ENCODE data around the gene IKZF2. TPM values are rescaled to one million over a fixed set of nuclear protein-coding genes. Genes with fewer than 3 reads are reported as not detected.
A peak's percentile ranks its signal among the peaks of the same experiment; 100 is the strongest.

The IKZF2 gene
- total and polyA plus RNA-seq, 3 donors from 2014 or later, result 3.0 to 11.4 (median 9.1) TPM

GRCh38 chr2:213010106-213010779 is 141.2 kb downstream of the IKZF2 start:
- no peak overlapping the region for H3K27ac ChIP-seq
- 93 to 97% methylated on average over 1 of the region's 1 CpG for WGBS, 2 donors
- H3K4me3 ChIP-seq, result no peak overlapping the region
- no peaks in the 10 kb centered on the region for H3K9me3 ChIP-seq
- no peaks in the 10 kb centered on the region for H3K36me3 ChIP-seq (ENCODE audit: low read depth, missing control alignments)
- no peak for DNase-seq
- intact Hi-C loops (cut with DNase I; ENCODE audit: low total_unique reads), result no loop called here
- H3K27me3 ChIP-seq, result no peaks in the 10 kb centered on the region
- TF ChIP-seq CTCF (IDR thresholded peaks at IDR 0.05) (no peak), POLR2A (IDR thresholded peaks at IDR 0.05) (no peak)
- H3K4me1 ChIP-seq, result no peaks in the 10 kb centered on the region

- H3K27ac ChIP-seq, result no peak overlapping the region
- H3K4me1 ChIP-seq, result peaks cover 2% of the 10 kb centered on the region
- no peak for TF ChIP-seq CTCF (IDR thresholded peaks at IDR 0.05)
- no peak for TF ChIP-seq POLR2A (IDR thresholded peaks at IDR 0.05)
- intact Hi-C loops (cut with DNase I; ENCODE audit: low total_unique reads), result no loop called here
- peak; percentile 15 for DNase-seq
- no peaks in the 10 kb centered on the region for H3K27me3 ChIP-seq
- H3K9me3 ChIP-seq, result no peaks in the 10 kb centered on the region
- H3K36me3 ChIP-seq (ENCODE audit: low read depth, missing control alignments), result no peaks in the 10 kb centered on the region
- no peak overlapping the region for H3K4me3 ChIP-seq
- 81 to 82% methylated on average over 5 of the region's 5 CpGs for WGBS, 2 donors
These were observed 144.0 kb downstream of the IKZF2 start for GRCh38 chr2:213007290-213007838.

GRCh38 chr2:213004197-213004821 is 147.1 kb downstream of the IKZF2 start:
- Histone ChIP-seq H3K9me3 (no peaks in the 10 kb centered on the region), H3K4me3 (no peak overlapping the region), H3K27me3 (no peaks in the 10 kb centered on the region), H3K27ac (no peak overlapping the region), H3K4me1 (peaks cover 8% of the 10 kb centered on the region), H3K36me3 (ENCODE audit: low read depth, missing control alignments) (no peaks in the 10 kb centered on the region)
- TF ChIP-seq POLR2A (IDR thresholded peaks at IDR 0.05) (no peak), CTCF (IDR thresholded peaks at IDR 0.05) (no peak)
- intact Hi-C loops (cut with DNase I; ENCODE audit: low total_unique reads), result no loop called here
- DNase-seq, result no peak
- WGBS, 2 donors, result 88 to 93% methylated on average over 5 of the region's 5 CpGs

GRCh38 chr2:213002383-213002782 is 149.0 kb downstream of the IKZF2 start:
- TF ChIP-seq POLR2A (IDR thresholded peaks at IDR 0.05), result no peak
- no peak for TF ChIP-seq CTCF (IDR thresholded peaks at IDR 0.05)
- no peak for DNase-seq
- Histone ChIP-seq H3K4me3 (no peak overlapping the region), H3K36me3 (ENCODE audit: low read depth, missing control alignments) (no peaks in the 10 kb centered on the region), H3K27me3 (no peaks in the 10 kb centered on the region), H3K9me3 (no peaks in the 10 kb centered on the region), H3K4me1 (peaks cover 8% of the 10 kb centered on the region), H3K27ac (no peak overlapping the region)
- intact Hi-C loops (cut with DNase I; ENCODE audit: low total_unique reads), result no loop called here
